RPMI7951 (cell line): ENCODE data around the gene UBE2I. TPM values are rescaled to one million over a fixed set of nuclear protein-coding genes. Genes with fewer than 3 reads are reported as not detected.
"Not testable (repeated sequence)": the region's sequence is repeated elsewhere in the genome, so short reads cannot be mapped to it uniquely, and the experiment has no call there.

ENCODE experiments used
- DNase-seq: peaks from one replicate; pipeline ENCODE4 v3.0.0-alpha.2; 2012; ENCODE audit warnings: low read depth
- total RNA-seq: library from RNA; depleted of rRNA; stranded (reverse); fragments of >200 nt; shearing (Covaris generic); gene quantifications from 2 replicates; pipeline ENCODE4 v1.2.3, GENCODE V29; 2014

Gene UBE2I
- total RNA-seq, 1 experiment from 2014 or later = 53.6 TPM

DNA sequence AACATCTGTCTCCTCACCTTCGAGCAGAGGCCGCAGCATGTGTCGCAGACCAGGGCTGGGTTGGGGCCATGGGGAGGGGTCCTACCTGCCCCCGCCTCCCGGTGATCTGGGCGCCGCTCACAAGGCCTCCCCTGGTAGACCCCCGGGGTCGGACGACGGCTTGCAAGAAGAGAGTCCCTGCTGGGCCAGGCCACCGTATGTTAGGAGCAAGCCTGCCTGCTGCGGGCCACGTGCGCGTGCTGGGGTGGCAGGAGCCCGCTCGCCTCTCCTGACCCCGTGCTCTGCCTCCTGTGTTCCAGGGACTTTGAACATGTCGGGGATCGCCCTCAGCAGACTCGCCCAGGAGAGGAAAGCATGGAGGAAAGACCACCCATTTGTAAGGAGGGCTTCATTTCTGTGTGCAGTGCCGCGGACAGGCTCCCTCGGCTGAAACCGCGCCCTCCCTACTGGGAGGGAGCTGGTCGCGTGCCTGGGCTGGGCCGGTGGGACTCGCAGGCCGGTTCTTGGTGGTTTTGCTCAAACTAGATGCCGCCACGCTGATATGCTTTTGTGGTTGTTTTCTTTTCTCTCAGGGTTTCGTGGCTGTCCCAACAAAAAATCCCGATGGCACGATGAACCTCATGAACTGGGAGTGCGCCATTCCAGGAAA lies 4.4 kb downstream of the UBE2I start:
- no peak for DNase-seq

DNA sequence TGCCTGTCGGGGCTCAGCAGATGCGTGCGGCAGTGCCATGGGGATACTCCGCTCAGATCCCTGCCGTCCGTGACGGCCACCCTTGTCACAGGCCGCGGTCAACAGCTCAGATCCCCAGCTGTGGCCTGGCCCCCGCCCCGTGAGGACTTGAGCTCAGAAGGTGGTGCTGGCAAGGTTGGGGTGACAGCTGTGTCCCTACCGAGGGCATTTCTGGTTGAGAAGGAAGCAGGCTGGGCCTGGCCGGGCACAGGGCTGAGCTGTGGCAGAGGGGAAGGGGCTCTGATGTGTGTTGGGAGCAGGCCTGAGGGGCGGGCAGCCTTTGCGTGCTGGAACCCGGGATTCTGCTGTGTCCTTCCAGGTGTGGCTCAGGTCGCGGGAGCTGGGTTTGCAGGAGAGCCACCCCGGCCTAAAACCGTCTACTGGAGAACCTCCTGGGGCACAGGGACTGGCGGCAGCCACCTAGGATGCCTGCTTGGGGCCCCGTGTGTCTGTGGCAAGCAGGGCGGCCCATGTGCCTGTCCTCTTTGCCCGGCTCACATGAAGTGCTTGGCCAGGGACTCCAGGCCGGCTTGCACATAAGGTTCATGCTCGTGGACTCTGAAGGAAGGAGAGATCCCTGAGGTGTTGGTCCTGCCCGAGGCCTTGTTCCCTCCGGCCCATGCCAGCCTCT lies 5.1 kb downstream of the UBE2I start:
- no peak for DNase-seq

DNA sequence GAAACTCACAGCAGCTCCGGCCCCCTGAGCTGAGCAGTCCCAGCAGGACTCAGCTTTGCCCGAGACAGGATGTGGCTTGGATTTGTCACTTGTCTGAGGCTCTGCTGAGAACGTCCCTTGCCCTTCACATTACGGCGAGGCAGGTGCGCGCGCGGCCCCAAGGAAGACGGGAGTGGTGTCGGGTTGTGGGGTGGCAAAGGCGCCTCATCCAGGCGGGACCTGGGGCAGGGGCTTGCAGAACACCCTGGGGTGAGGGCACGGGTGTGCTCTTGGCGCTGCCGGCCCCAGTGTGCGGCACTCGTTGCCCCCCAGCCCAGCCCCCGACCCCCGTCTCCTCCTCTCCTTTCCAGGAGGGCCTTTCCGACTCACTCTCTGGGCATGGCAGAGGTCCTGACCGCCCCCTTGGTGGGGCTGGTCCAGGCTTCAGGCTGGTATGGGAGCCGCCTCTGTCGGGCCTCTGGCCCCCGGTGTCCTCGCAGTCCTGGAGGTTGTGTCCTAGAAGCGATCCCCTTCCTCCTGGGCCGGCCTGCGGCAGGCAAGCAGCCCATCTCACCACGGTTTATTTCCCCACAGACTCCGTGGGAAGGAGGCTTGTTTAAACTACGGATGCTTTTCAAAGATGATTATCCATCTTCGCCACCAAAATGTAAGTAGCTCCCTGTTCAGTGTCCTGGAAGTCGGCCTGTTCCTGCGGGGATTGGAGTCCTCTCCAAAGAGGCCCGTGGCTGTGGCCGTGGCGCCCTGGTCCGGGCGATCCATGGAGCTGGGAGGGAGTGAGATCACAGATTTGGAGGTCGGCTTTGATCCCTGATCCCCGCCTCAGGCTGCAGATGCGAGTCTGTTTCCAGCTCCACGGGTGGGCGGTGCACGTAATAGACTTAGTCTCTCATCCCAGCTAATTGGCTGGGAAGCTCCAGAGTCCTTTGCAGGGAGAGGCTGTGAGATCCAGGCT lies 5.9 kb downstream of the UBE2I start:
- DNase-seq = no peak

DNA sequence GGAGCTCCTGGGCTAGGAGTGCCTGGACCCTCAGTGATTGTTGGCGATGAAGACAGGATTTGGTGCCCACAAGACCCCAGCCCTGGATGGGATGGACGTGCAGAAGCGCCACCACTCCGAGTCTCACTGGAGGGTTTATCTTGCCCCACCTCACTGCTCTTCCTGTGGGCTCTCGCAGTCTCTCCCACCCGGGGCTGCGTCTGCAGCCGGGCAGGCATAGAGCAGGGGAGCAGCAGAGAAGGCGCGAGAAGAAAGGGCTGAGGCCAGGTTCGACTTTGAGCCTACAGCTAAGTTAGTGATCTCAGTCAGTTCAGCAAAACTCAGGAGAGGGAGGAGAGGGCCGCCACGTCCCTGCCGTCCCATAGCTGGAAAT lies 6.6 kb downstream of the UBE2I start:
- DNase-seq = no peak

DNA sequence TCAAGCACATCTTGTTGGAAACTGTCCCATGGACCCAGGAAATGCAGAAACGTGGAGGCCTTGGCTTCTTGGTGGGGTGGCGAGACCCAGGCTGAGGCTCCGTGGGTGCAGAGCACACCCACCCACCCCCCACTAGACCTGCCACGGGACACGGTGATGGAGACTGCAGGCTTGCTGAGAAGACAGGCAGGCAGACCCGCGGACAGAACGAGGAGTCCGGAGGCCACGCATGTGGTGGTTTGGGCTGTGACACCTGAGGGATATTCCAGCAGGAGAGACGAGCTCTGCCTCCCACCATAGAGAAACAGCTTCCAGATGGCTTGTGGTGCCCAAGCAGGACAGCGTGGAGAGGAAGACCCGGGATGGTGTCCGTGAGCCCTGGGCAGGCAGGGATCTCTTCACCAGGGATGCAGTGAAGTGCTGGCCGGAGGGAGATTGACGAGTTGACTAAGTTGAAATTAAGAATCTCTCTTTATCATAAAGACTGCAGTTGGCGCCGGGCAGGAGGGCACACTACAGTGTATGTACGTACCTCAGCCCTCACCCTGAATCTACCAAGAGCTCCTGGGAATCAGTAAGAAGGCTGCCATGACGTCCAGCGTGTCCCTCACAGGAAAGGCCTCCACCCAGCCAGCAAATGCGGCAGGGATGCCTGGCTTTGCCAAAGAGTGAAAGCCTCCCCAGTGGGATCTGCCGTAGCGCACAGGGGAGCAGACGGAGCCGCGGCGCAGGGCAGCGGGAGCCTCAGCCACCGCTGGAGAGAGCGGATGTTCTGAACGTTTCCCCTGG lies 8.2 kb downstream of the UBE2I start:
- no peak for DNase-seq

DNA sequence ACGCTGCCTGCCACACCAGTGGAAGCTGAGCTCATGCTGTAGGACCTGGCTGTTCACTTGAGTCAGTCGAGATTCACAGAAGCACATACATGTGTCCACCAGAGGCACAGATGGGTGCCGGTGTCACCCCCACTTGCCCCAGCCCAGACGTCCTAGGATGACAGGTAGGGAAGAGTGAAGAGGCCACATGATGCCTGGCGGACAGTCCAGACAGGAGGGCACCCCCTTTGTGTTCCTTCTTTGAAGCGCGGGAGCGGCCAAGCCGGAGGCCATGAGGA lies 8.8 kb downstream of the UBE2I start:
- no peak for DNase-seq

DNA sequence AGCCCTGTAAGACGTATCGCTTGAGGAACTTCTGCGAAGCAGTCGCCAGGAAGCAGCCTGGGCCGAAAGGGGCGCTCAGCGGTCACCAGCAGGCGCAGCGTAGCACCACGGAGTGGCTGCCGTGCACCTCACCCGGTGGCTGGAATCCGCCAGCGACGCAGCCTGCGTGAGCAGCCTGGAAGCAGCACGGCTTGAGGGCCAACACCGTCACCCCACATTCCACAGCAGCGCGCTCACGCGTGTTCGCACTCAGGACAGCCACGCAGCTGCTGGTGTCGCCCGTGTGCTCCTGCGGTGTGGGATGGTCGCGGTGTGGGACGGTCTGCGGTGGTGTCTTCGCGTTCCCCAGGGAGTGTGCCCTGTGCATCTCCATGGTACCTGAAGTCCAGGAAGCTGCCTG lies 9.6 kb downstream of the UBE2I start:
- no peak for DNase-seq

DNA sequence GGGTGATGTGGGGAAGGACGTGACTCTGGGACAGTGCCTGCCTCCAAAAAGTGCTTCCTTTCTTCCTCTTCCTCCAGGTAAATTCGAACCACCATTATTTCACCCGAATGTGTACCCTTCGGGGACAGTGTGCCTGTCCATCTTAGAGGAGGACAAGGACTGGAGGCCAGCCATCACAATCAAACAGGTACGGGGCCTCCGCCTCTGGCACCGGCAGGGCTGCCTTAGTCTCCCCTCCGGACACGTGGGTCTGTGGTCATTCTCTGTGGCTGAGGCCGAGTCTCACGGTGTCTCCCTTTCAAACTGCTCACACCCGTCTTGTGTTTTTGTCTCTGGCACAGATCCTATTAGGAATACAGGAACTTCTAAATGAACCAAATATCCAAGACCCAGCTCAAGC lies 10.7 kb downstream of the UBE2I start:
- no peak for DNase-seq

DNA sequence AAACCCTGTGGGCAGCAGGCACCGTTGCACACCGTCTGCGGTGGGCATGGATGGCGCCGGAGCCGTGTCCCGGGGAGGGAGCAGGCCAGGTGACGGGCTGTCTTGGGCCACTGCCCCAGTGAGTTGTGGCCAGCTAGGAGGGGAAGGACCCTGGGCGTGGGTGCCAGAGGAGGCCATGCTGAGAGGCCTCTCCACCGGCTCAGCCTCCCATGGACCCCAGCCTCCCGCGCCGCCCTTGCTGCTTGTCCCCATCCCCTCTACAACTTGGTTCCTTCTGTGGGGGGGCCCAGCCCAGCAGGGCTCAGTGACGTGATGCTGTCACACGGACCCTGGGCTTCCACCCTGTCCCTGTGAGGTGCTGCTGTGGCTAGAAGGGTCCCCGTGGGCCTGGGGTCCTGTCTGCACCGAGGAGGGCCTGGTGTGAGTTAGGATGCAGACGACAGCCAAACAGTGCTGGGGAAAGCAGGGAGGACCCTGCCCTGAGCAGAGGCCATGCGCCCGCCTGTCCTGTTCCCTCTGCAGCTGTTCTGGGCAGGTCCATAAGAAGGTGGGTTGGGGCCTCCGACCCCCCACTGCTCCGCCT lies 11.3 kb downstream of the UBE2I start:
- no peak for DNase-seq

DNA sequence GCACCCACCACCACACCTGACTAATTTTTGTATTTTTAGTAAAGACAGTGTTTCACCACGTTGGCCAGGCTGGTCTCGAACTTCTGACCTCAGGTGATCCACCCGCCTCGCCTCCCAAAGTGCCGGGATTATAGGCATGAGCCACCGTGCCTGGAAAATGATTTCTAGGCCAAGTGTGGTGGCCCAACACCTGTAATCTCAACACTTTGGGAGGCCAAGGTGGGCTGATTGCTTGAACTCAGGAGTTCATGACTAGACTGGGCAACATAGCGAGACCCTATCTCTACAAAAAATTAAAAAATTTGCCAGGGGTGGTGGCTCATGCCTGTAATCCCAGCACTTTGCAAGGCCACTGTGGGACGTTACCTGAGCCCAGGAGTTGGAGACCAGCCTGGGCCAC lies 13.0 kb downstream of the UBE2I start:
- DNase-seq = no peak

DNA sequence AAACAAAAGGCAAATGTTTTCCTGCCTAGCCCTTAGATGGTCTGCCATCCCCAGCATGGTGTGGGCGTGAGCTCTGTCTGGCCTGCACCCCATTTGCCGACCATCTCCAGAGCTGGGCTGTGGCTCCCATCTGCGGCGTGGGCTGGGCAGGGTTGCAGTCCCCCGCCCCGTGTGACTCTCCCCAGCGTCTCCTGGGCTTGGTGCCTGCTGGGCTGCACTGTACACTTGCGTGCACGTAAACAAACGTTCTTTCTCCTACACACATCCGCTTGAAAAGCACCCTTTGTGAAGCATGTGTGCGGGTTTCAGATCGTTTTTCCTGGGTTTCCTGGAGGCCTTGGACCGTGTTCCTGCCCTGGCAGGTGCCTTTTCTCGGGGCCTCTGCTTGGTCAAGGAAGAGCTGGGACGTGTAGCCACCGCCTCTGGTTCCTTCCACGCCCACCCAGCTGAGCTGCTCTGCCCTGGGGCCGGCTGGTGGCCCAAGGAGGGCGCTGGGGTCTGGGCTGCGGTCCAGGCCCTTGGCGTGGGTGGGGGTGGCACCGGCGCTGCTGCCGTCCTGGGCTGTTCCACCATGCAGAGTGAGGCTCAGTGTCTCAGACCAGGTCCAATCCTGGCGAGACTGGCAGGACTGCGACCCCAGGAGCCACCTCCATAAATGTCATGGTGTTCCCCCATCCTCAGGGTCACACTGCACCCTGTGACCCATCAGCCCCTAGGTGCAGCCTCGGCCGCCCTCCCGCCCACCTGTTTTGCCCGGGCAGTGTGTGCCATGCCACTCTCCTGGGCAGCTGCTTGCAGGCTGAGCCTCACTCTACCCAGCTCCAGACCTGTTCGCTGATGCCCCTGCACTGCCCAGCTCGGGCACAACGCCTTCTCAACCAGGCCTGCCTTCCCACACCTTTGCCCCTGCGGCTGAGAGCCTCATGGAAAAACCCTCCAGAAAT lies 14.1 kb downstream of the UBE2I start:
- DNase-seq = no peak

DNA sequence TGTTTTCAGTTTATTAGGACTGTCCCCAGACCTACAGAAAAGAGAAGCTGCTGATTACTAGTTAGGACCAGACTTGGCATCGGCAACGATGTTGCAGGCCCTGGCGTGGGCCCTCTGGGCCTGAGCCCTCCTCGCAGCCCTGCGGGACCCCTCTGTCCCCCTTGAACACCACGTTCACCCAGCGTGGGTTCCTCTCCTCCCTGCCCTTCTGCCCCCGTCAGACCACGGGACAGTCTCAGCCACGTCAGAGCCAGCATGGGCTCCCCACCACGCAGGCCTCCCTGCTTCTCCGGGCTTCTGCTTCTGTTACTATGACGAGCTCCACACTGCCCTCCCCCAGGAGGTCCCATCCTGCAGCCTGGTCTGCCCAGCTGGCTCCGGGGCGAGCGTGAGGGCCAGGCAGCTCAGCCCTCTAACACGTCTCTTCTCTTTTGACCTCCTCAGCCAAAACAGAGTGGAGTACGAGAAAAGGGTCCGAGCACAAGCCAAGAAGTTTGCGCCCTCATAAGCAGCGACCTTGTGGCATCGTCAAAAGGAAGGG lies 14.9 kb downstream of the UBE2I start:
- no peak for DNase-seq

DNA sequence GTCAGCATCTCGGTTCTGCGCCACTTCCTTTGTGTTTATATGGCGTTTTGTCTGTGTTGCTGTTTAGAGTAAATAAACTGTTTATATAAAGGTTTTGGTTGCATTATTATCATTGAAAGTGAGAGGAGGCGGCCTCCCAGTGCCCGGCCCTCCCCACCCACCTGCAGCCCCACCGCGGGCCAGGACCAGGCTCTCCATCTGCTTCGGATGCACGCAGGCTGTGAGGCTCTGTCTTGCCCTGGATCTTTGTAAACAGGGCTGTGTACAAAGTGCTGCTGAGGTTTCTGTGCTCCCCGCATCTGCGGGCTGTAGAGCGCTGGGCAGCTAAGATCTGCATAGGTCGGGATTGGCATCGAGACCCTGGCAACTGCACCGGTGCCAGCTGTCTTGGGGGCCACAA lies 15.8 kb downstream of the UBE2I start:
- no peak for DNase-seq

DNA sequence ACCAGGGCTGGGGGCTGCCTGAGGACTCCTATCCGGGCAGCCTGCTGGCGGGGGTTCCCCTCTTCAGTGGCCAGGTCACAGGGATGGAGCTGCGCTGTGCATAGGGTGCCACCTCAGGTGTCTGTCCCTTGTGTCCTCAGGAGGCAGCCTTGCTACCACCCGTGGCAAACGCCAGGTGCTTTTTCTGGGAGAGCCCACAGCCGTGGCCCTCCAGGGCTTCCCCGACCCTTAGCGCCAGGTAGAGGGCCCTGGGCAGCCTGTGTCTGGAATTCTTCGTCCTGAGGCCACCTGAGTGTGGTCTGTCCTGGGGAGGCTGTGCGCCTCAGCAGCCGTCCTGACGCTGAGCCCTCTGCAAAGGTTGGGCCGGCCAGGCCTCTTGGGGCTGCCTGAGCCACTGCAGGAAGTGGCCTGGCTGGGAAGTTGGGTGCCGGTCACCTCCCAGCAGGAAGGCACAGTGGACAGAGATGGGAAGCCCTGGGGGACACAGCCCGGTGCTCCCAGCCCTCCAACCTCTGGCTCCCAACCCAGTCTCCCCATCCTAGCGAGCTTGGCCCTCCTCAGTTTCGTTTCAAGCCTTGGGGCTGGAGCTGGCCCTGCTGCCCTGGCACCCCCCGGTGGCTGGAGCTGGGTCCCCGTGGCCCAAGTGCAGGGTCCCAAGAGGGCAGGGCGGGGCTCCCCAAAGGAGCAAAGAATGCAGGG lies 16.4 kb downstream of the UBE2I start:
- DNase-seq = no peak

DNA sequence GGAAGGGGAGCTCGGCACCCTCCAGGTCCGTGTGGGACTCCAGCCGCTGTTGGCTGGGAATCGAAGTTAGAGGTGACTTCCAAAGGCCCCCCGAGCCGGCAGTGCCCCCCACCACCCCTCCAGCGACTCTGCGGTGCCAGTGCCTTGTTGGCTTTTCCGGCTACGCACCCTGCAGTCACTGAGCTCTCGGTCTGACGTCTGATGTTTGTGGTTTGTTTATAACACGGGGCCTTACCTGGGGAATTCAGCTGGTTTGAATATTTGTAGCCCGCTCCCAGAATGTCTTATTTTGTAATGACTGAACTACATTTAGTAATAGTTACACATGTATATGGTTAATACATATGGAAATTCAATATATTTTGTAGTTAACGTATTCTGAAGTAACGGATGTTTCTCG lies 17.0 kb downstream of the UBE2I start:
- DNase-seq = no peak

DNA sequence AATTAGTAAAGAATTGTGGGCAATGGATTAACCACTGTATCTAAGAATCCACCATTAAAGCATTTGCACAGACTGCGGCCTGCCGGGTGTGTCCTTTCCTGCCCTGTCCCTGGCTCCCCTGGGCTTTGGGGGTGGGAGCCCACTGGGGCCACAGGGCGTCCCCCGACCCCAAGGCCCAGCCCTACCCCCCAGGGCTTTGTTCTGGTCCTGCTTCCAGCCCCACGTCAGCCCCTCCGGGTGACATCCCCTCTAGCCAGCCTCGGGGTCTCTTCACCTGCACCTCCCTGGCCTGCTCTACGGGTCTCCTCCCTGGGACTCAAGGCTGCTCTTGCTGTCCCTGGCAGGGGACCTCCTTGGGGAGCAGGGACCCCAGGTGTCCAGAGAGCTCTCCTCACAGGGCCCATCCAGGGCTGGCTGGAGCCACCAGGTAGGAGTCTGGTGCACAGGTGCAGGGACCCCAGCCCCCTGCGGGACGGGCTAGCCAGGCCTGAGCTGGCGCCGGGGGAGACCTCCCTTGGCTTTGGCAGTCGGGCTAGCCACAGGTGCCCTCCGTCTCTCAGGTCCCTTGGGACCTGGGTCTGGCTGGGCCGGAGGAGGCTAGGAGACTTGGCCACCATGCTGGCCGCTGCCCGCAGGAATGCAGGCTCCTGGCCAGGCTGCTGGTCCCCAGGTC lies 17.6 kb downstream of the UBE2I start:
- no peak for DNase-seq

DNA sequence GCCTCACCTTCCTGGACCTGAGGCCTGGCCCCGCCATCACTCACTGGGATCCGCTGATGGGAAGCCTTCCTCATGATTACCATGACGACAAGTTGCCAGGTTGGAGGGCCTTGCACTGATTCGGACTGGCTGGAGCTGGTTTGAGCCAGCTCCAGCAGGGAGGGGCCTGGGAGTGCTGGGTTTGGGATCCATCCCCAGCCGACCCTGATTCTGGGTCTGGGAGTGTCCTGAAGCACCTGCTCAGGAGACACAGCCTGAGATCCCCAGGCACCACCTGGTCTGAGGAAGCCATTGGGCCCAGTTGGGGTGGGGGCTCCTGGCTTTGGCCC lies 18.1 kb downstream of the UBE2I start:
- no peak for DNase-seq

DNA sequence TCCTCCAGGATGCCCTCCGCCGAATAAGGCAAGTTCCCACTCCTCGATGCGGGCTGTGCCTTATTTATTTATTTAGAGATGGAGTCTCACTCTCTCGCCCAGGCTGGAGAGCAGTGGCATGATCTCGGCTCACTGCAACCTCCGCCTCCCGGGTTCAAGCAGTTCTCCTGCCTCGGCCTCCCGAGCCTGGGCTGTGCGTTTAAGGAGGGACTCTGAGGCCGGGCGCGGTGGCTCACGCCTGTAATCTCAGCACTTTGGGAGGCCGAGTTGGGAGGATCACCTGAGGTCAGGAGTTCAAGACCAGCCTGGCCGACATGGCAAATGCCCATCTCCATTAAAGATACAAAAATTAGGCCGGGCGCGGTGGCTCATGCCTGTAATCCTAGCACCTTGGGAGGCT lies 18.7 kb downstream of the UBE2I start:
- not testable (repeated sequence) for DNase-seq

DNA sequence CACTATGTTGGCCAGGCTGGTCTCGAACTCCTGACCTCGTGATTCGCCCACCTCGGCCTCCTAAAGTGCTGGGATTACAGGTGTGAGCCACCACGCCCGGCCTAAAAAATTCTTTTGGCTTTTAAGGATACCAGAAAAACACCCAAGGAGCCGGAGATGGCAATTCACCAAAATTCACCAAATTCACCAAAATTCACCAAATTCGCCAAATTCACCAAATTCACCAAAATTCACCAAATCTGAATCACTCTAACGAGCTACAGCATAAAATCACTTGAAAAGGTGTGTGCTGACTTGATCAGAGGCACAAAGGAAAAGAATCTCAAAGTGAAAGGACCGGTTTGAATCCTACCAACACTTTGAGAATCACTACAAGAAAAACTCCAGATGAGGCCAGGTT lies 19.5 kb downstream of the UBE2I start:
- DNase-seq = not testable (repeated sequence)
